PC-9 (cell line): ENCODE data around the gene TUBA8. TPM values are rescaled to one million over a fixed set of nuclear protein-coding genes. Genes with fewer than 3 reads are reported as not detected.

Experiments
- BruUV-seq: library from RNA; stranded (reverse); fragments of 400-500 nt; replicated peaks from 2 replicates; lab custom pipeline; 2021; lab: Mats Ljungman, UMichigan
- CTCF ChIA-PET: fragments of 300-600 bp; sonication (Branson Sonifier 250); formaldehyde crosslinking; loops from one replicate; lab custom pipeline; 2022; ENCODE audit warnings: antibody characterized with exemption; lab: Charles Lee
- POLR2A ChIA-PET: fragments of 300-600 bp; sonication (Branson Sonifier 250); formaldehyde crosslinking; loops from one replicate; lab custom pipeline; 2022; ENCODE audit warnings: antibody characterized with exemption; ENCODE audit not compliant: unreplicated experiment; lab: Charles Lee
- DNase-seq, 2 experiments: peaks; one replicate each; pipeline versions ENCODE4 v3.0.0 to v3.0.0-alpha.2; 2015 to 2022; ENCODE audit warnings: mixed read lengths in 1 of 2
- H2AFZ ChIP-seq: fragments of 200-600 bp; sonication (generic); 2 replicates; pipeline ENCODE4 v1.8.1; 2017; ENCODE audit warnings: antibody characterized with exemption
- H3F3A ChIP-seq: fragments of 200-600 bp; sonication (generic); 2 replicates; pipeline ENCODE4 v1.8.1; 2017; ENCODE audit warnings: antibody characterized with exemption, mild to moderate bottlenecking, low read depth; ENCODE audit not compliant: insufficient read depth
- H3K27ac ChIP-seq: fragments of 200-600 bp; sonication (generic); 2 replicates; pipeline ENCODE4 v1.6.1; 2016; ENCODE audit warnings: mixed run types
- H3K27me3 ChIP-seq: fragments of 200-600 bp; sonication (generic); 2 replicates; pipeline ENCODE4 v1.6.1; 2016; ENCODE audit warnings: low read depth, mixed run types; ENCODE audit not compliant: insufficient read depth
- H3K36me3 ChIP-seq: fragments of 200-600 bp; sonication (generic); 2 replicates; pipeline ENCODE4 v1.6.1; 2016; ENCODE audit warnings: low read depth, mixed run types
- H3K4me1 ChIP-seq: fragments of 200-600 bp; sonication (generic); replicated peaks from 2 replicates; pipeline ENCODE4 v1.6.1; 2016; ENCODE audit warnings: mixed run types; ENCODE audit not compliant: insufficient read depth
- H3K4me2 ChIP-seq: fragments of 200-600 bp; sonication (generic); 2 replicates; pipeline ENCODE4 v1.6.1; 2017; ENCODE audit warnings: mixed run types
- H3K4me3 ChIP-seq: fragments of 200-600 bp; sonication (generic); 2 replicates; pipeline ENCODE4 v1.6.1; 2016; ENCODE audit warnings: mixed run types
- H3K79me2 ChIP-seq: fragments of 200-600 bp; sonication (generic); 2 replicates; pipeline ENCODE4 v1.6.1; 2017; ENCODE audit warnings: low read depth, mixed run types
- H3K9me2 ChIP-seq: fragments of 200-600 bp; sonication (generic); 2 replicates; pipeline ENCODE4 v1.8.1; 2017; ENCODE audit warnings: mild to moderate bottlenecking; ENCODE audit not compliant: insufficient read depth
- H3K9me3 ChIP-seq: fragments of 200-600 bp; sonication (generic); 2 replicates; pipeline ENCODE4 v1.8.1; 2016; ENCODE audit warnings: low read depth; ENCODE audit not compliant: insufficient read depth
- H4K20me1 ChIP-seq: fragments of 200-600 bp; sonication (generic); 2 replicates; pipeline ENCODE4 v1.8.1; 2017; ENCODE audit not compliant: insufficient read depth
- EZH2 ChIP-seq: fragments of 200-600 bp; sonication (generic); IDR thresholded peaks from 2 replicates; pipeline ENCODE4 v1.8.0; 2017; ENCODE audit warnings: antibody characterized with exemption, low read depth
- intact Hi-C: fragments of 100-400 bp; cut with micrococcal nuclease; formaldehyde crosslinking; loops from one replicate; pipeline ENCODE4 v1.10.0; 2022; ENCODE audit not compliant: unreplicated experiment
- total RNA-seq: library from RNA; stranded (reverse); gene quantifications from 2 replicates; pipeline ENCODE4 v1.2.3, GENCODE V29; 2021
- TF ChIP-seq, protein P1 (sequence below): fragments of 200-600 bp; sonication (generic); conservative IDR thresholded peaks from 2 replicates; pipeline ENCODE4 v1.6.1; 2017; ENCODE audit warnings: mixed run types, antibody characterized with exemption, mild to moderate bottlenecking, moderate library complexity

Gene TUBA8
- total RNA-seq, 1 experiment from 2014 or later = 0.72 TPM

DNA sequence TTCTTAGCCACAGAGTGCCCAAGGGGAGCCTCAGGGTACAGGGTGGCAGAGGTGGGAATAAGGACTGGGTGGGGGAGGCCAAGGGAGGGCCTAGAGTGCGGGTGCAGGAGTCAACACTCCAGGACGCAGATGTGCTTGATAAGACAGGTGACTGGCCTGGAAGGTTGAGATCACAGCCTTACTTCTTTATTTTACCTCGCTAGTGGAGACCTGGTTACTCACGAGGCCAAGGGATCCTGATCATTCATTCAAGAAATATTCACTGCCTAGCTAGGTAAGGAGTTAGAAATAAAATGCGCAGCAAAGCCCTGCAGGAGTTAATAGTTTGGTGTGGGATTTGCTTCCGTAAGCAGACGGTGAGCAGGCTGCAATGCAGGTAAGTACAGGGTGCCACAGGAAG is 46.0 kb upstream of the TUBA8 start:
- CTCF ChIA-PET = interaction anchor here (1.0 kb wide), 1 partner anchor 11 kb away, joined by 4 read pairs; no protein-coding TSS in a partner anchor
- Histone ChIP-seq H3K36me3 (no peaks in the 10 kb centered on the region), H4K20me1 (no peaks in the 10 kb centered on the region), H3K4me1 (peaks cover 6% of the 10 kb centered on the region; the same call in 1 of the 2 replicates), H3K4me2 (no peak overlapping the region), H3K79me2 (no peaks in the 10 kb centered on the region), H2AFZ (no peak overlapping the region), H3F3A (no peaks in the 10 kb centered on the region), H3K27me3 (no peaks in the 10 kb centered on the region), H3K9me3 (no peaks in the 10 kb centered on the region), H3K27ac (no peak overlapping the region), H3K4me3 (no peak overlapping the region), H3K9me2 (no peaks in the 10 kb centered on the region)
- BruUV-seq = no TSS peak
- no peak for DNase-seq
- TF ChIP-seq, protein P1, sequence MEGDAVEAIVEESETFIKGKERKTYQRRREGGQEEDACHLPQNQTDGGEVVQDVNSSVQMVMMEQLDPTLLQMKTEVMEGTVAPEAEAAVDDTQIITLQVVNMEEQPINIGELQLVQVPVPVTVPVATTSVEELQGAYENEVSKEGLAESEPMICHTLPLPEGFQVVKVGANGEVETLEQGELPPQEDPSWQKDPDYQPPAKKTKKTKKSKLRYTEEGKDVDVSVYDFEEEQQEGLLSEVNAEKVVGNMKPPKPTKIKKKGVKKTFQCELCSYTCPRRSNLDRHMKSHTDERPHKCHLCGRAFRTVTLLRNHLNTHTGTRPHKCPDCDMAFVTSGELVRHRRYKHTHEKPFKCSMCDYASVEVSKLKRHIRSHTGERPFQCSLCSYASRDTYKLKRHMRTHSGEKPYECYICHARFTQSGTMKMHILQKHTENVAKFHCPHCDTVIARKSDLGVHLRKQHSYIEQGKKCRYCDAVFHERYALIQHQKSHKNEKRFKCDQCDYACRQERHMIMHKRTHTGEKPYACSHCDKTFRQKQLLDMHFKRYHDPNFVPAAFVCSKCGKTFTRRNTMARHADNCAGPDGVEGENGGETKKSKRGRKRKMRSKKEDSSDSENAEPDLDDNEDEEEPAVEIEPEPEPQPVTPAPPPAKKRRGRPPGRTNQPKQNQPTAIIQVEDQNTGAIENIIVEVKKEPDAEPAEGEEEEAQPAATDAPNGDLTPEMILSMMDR = no peak
- no peak for TF ChIP-seq EZH2
- intact Hi-C loops = no loop called here
- POLR2A ChIA-PET = no interaction called here

DNA sequence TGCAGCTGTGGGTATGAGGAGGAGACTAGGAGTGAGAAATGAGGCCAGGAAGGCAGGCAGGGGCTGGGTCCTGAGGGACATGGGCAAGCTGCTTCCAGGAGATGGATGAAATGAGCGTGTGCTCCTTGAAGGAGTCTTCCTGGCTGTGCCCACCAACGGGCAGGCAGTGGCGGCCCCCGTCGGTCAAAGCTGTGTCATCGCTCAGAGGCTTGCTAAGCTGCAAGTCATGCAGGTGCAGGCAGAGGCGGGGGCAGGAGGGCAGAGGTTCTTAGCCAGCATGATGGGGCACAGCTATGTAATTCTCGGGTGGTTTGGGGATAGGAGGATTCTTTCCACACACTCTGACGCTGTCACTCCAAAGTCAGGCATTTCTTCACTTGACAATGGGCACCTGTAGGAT is 45.4 kb upstream of the TUBA8 start:
- POLR2A ChIA-PET = no interaction called here
- intact Hi-C loops = no loop called here

DNA sequence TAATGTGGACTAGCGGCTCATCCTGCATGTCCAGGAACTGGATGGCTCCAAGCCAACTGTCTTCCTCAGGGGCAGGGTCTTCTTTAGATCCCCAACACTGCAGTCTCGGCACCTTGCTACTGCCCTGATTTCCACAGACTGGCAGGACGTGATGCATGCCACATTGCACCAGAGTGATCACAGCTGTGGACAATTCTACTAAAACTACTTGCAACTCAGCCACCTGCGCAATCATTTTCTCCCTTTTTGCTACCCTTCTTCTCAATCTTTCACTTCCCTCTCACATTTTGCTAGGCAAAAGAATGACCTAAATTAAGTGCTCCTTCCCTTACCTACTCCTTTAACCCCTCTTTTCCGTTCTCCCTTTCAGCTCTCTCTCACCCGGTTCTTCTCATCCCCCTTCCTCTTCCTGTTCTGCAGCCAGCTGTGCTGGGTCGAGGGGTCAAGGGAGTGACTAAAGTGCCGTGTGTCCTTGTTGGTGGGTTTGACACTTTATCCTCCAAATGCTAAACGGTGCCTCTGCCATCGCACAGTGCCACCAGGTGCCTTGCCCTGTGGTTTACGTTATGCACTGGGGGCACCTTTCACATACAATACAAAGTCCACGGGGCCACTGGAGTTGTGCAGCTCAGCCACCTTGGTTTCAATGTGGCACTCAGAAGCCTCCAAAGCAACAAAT is 44.3 kb upstream of the TUBA8 start:
- H2AFZ ChIP-seq = no peak overlapping the region
- no peak for DNase-seq
- peaks cover under 1% of the 10 kb centered on the region; the same call in 1 of the 2 replicates for H3K4me1 ChIP-seq
- no peak for TF ChIP-seq EZH2
- TF ChIP-seq, protein P1 = no peak
- H3K9me2 ChIP-seq = no peaks in the 10 kb centered on the region
- no peaks in the 10 kb centered on the region for H3K36me3 ChIP-seq
- intact Hi-C loops = no loop called here
- POLR2A ChIA-PET = no interaction called here
- H3K4me2 ChIP-seq = no peak overlapping the region
- CTCF ChIA-PET = no interaction called here
- BruUV-seq = no TSS peak
- no peaks in the 10 kb centered on the region for H3F3A ChIP-seq
- no peaks in the 10 kb centered on the region for H4K20me1 ChIP-seq
- H3K79me2 ChIP-seq = no peaks in the 10 kb centered on the region
- no peak overlapping the region for H3K4me3 ChIP-seq
- no peaks in the 10 kb centered on the region for H3K9me3 ChIP-seq
- no peaks in the 10 kb centered on the region for H3K27me3 ChIP-seq
- no peak overlapping the region for H3K27ac ChIP-seq

More for the DNA sequence above, 45.4 kb upstream of the TUBA8 start:
- Histone ChIP-seq H3K27ac (no peak overlapping the region), H3K36me3 (no peaks in the 10 kb centered on the region), H3K9me2 (no peaks in the 10 kb centered on the region), H2AFZ (no peak overlapping the region), H4K20me1 (no peaks in the 10 kb centered on the region), H3K4me1 (peaks cover 6% of the 10 kb centered on the region; the same call in 1 of the 2 replicates), H3K27me3 (no peaks in the 10 kb centered on the region), H3K79me2 (no peaks in the 10 kb centered on the region), H3F3A (no peaks in the 10 kb centered on the region), H3K4me2 (no peak overlapping the region), H3K4me3 (no peak overlapping the region), H3K9me3 (no peaks in the 10 kb centered on the region)
- DNase-seq = peak in 1 of 2 experiments; percentile 29
- no peak for TF ChIP-seq EZH2
- TF ChIP-seq, protein P1 = no peak
- BruUV-seq = no TSS peak
- CTCF ChIA-PET = interaction anchor here (1.0 kb wide), 1 partner anchor 11 kb away, joined by 4 read pairs; no protein-coding TSS in a partner anchor
